HepG2 (cell line): ENCODE measurements around the gene RPE65. TPM values are rescaled to one million over a fixed set of nuclear protein-coding genes. Genes with fewer than 3 reads are reported as not detected.

Source experiments
- CTCF ChIP-seq: sonication (generic); formaldehyde crosslinking; IDR thresholded peaks from 2 replicates; pipeline ENCODE4 v1.5.0; 2020; ENCODE audit warnings: mild to moderate bottlenecking, missing genetic modification reagents, moderate library complexity
- DRAP1 ChIP-seq: IDR thresholded peaks from 2 replicates; pipeline ENCODE4 v1.6.1; 2016; ENCODE audit warnings: missing genetic modification reagents, missing compliant biosample characterization
- ETV5 ChIP-seq: IDR thresholded peaks from 2 replicates; pipeline ENCODE4 v1.6.1; 2018; ENCODE audit warnings: missing biosample characterization, missing genetic modification reagents, inconsistent platforms, borderline replicate concordance
- GZF1 ChIP-seq: sonication (generic); formaldehyde crosslinking; IDR thresholded peaks from 2 replicates; pipeline ENCODE4 v1.5.1; 2020; ENCODE audit warnings: mild to moderate bottlenecking, missing genetic modification reagents
- HDAC6 ChIP-seq: fragments of 200-600 bp; sonication (generic); IDR thresholded peaks from 2 replicates; pipeline ENCODE4 v1.7.0; 2017; ENCODE audit warnings: mild to moderate bottlenecking, antibody characterized with exemption, low read length, low read depth
- POLR2AphosphoS5 ChIP-seq: IDR thresholded peaks from 2 replicates; pipeline ENCODE4 v1.6.1; 2012; ENCODE audit warnings: low read depth, low read length
- SALL2 ChIP-seq: sonication (generic); formaldehyde crosslinking; IDR thresholded peaks from 2 replicates; pipeline ENCODE4 v1.8.1; 2023; ENCODE audit warnings: mild to moderate bottlenecking, missing genetic modification reagents, inconsistent platforms
- TBX2 ChIP-seq: sonication (generic); formaldehyde crosslinking; IDR thresholded peaks from 2 replicates; pipeline ENCODE4 v1.5.0; 2020; ENCODE audit warnings: missing genetic modification reagents, mild to moderate bottlenecking, borderline replicate concordance
- ZBTB37 ChIP-seq: sonication (generic); formaldehyde crosslinking; IDR thresholded peaks from 2 replicates; pipeline ENCODE4 v1.4.0; 2020; ENCODE audit warnings: mild to moderate bottlenecking, missing genetic modification reagents
- ZNF3 ChIP-seq: IDR thresholded peaks from 2 replicates; pipeline ENCODE4 v1.7.0; 2017; ENCODE audit warnings: inconsistent platforms
- ZNF343 ChIP-seq: sonication (generic); formaldehyde crosslinking; IDR thresholded peaks from 2 replicates; pipeline ENCODE4 v1.4.0; 2020; ENCODE audit warnings: mild to moderate bottlenecking, missing genetic modification reagents
- ZNF512 ChIP-seq: sonication (generic); formaldehyde crosslinking; IDR thresholded peaks from 2 replicates; pipeline ENCODE4 v1.4.0; 2020; ENCODE audit warnings: mild to moderate bottlenecking, missing genetic modification reagents
- ZNF7 ChIP-seq: IDR thresholded peaks from 2 replicates; pipeline ENCODE4 v1.6.1; 2016; ENCODE audit warnings: missing biosample characterization, missing genetic modification reagents
- polyA plus RNA-seq, 8 experiments: library from polyadenylated mRNA; depleted of rRNA in 3 of 8; stranded (reverse) in 7 of 8; unstranded in 1 of 8; fragments of >200 nt; fragmentation: Illumina TruSeq in 4 of 8; extraction: Trizol in 4 of 8; gene quantifications; 2 replicates each; pipeline versions ENCODE4 v1.2.1 to v1.2.3, GENCODE V29; 2011 to 2016; ENCODE audit warnings: low read depth in 4 of 8, missing spikeins in 1 of 8, mixed read lengths in 1 of 8; ENCODE audit not compliant: insufficient read depth in 1 of 8
- total RNA-seq, 5 experiments: library from RNA; depleted of rRNA; stranded (reverse); fragments of >200 nt; fragmentation: Illumina TruSeq; extraction: Trizol; gene quantifications; 2 replicates each; pipeline ENCODE4 v1.2.3, GENCODE V29; 2016; ENCODE audit warnings: low read depth in 1 of 5
- TF ChIP-seq, protein P1 (sequence below): sonication (generic); formaldehyde crosslinking; IDR thresholded peaks from 2 replicates; pipeline ENCODE4 v1.4.0; 2020; ENCODE audit warnings: mild to moderate bottlenecking, missing genetic modification reagents

Gene RPE65
- total and polyA plus RNA-seq, 2 of the 13 experiments (the other 11 are each of a cell fraction or from before 2014, with no cell fraction given): not detected

DNA sequence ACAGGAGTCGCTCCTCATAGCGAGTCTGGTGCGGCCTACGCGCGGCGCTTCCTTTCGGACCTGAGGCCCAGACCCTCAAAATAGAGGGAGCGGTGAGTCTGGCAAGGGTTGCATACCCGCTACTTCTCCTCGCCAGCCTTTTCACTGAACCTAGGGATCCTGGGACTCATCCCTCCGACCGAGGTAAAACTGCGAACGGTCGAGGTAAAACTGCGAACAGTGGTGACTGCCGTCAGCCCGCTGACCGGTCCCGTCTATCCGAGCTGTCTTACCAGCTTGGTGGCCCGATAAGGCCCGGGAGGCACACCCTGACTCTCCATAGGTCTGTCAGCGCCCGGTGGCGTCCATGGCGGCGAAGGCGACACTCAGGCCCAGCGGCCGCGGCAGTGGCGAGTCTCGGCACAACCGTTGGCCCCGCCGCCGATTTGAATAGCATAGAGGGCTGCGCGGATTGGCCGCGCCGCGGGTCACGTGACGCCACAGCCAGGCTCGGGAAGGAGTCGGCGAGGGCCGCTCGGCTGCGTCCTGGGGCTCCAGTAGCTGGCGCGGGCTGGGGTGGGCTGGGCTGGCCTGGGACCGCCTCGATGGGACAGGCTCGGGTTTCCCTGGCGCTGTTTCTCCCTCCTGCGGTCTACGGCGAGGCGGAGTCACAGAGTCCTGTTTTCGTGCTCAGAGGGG, 47.1 kb upstream of the RPE65 start, which contains the start of gene DEPDC1 (continued):
- TF ChIP-seq ZNF512 (CRISPR knock-in tag) (no peak), ZNF3 (CRISPR knock-in tag) (no peak), ZBTB37 (no peak), ZNF7 (CRISPR knock-in tag) (no peak), GZF1 (no peak; the same call in none of the 2 replicates), DRAP1 (no peak), TBX2 (CRISPR knock-in tag) (no peak), ETV5 (CRISPR knock-in tag) (no peak), SALL2 (CRISPR knock-in tag) (no peak), ZNF343 (CRISPR knock-in tag) (peak; percentile 81; the same call in 1 of the 2 replicates), HDAC6 (no peak), CTCF (CRISPR knock-in tag) (peak; percentile 23), POLR2AphosphoS5 (peak; percentile 63)
- TF ChIP-seq, protein P1, sequence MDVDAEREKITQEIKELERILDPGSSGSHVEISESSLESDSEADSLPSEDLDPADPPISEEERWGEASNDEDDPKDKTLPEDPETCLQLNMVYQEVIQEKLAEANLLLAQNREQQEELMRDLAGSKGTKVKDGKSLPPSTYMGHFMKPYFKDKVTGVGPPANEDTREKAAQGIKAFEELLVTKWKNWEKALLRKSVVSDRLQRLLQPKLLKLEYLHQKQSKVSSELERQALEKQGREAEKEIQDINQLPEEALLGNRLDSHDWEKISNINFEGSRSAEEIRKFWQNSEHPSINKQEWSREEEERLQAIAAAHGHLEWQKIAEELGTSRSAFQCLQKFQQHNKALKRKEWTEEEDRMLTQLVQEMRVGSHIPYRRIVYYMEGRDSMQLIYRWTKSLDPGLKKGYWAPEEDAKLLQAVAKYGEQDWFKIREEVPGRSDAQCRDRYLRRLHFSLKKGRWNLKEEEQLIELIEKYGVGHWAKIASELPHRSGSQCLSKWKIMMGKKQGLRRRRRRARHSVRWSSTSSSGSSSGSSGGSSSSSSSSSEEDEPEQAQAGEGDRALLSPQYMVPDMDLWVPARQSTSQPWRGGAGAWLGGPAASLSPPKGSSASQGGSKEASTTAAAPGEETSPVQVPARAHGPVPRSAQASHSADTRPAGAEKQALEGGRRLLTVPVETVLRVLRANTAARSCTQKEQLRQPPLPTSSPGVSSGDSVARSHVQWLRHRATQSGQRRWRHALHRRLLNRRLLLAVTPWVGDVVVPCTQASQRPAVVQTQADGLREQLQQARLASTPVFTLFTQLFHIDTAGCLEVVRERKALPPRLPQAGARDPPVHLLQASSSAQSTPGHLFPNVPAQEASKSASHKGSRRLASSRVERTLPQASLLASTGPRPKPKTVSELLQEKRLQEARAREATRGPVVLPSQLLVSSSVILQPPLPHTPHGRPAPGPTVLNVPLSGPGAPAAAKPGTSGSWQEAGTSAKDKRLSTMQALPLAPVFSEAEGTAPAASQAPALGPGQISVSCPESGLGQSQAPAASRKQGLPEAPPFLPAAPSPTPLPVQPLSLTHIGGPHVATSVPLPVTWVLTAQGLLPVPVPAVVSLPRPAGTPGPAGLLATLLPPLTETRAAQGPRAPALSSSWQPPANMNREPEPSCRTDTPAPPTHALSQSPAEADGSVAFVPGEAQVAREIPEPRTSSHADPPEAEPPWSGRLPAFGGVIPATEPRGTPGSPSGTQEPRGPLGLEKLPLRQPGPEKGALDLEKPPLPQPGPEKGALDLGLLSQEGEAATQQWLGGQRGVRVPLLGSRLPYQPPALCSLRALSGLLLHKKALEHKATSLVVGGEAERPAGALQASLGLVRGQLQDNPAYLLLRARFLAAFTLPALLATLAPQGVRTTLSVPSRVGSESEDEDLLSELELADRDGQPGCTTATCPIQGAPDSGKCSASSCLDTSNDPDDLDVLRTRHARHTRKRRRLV (CRISPR knock-in tag): no peak
